ENCODE data around the gene MGAT2. TPM values are rescaled to one million over a fixed set of nuclear protein-coding genes. Genes with fewer than 3 reads are reported as not detected.

Gene MGAT2
- total RNA-seq = 57.6 and 66.5 TPM in 2 replicates

GRCh38 chr14:49620182-49621113, at the start of gene MGAT2, which contains the start of gene RPL36AL:
TSS of gene MGAT2 (plus strand) at chr14:49620799. CDS start at chr14:49621269, 470 bp downstream.
TSS of gene RPL36AL (minus strand) at chr14:49620626. CDS start at chr14:49619104, 1,522 bp downstream.

GRCh38 chr14:49585803-49586672, 34.6 kb upstream of the MGAT2 start, which contains the start of gene RPS29:
TSS of gene RPS29 (minus strand) at chr14:49586380. CDS start at chr14:49586346, 34 bp downstream.

GRCh38 chr14:49598485-49599300, 21.9 kb upstream of the MGAT2 start, which contains the start of gene LRR1:
TSS of gene LRR1 (plus strand) at chr14:49598940. CDS start at chr14:49599021, 81 bp downstream.

GRCh38 chr14:49634547-49635334, 14.1 kb downstream of the MGAT2 start, which contains the start of gene DNAAF2:
TSS of gene DNAAF2 (minus strand) at chr14:49635244. CDS start at chr14:49635149, 95 bp downstream.

Other genes with a start within 250 kb of the MGAT2 start
- 551 and 1,484 TPM in 2 replicates for gene RPS29, start 34.4 kb upstream of the MGAT2 start, total RNA-seq
- 16.9 and 25.4 TPM in 2 replicates for gene LRR1, start 21.9 kb upstream of the MGAT2 start, total RNA-seq
- 324 and 335 TPM in 2 replicates for gene RPL36AL, start 173 bp upstream of the MGAT2 start, total RNA-seq
- gene DNAAF2, start 14.4 kb downstream of the MGAT2 start, total RNA-seq = 5.3 and 7.6 TPM in 2 replicates
- 11.5 and 12.6 TPM in 2 replicates for gene POLE2, start 67.4 kb downstream of the MGAT2 start, total RNA-seq
- gene KLHDC1, start 72.3 kb downstream of the MGAT2 start, total RNA-seq = 1.3 and 2.8 TPM in 2 replicates
- 60.9 and 61.4 TPM in 2 replicates for gene KLHDC2, start 147.4 kb downstream of the MGAT2 start, total RNA-seq
- 34.2 and 125 TPM in 2 replicates for gene NEMF, start 232.0 kb downstream of the MGAT2 start, total RNA-seq